IMR-90 (cell line): Measurements from ENCODE around the gene TRPM6. TPM values are rescaled to one million over a fixed set of nuclear protein-coding genes. Genes with fewer than 3 reads are reported as not detected.
"Not testable (repeated sequence)": the region's sequence is repeated elsewhere in the genome, so short reads cannot be mapped to it uniquely, and the experiment has no call there.

Experiments used
- ATAC-seq: fragments of 200-7000 bp; cut with Tn5 transposase; 2 replicates; pipeline ENCODE4 v1.9.1; 2020; ENCODE audit warnings: low read depth, mild to moderate bottlenecking, moderate library complexity
- BruUV-seq: library from RNA; stranded (reverse); fragments of 400-500 nt; replicated peaks from 2 replicates; lab custom pipeline; 2021; lab: Mats Ljungman, UMichigan
- CTCF ChIA-PET: fragments of 300-600 bp; formaldehyde crosslinking; extraction: SDS; loops from one replicate; lab custom pipeline; 2021; ENCODE audit warnings: antibody characterized with exemption; lab: Yijun Ruan, JAX
- POLR2A ChIA-PET: fragments of 300-600 bp; sonication (Branson Sonifier 250); formaldehyde crosslinking; loops from one replicate; lab custom pipeline; 2022; ENCODE audit warnings: antibody characterized with exemption; ENCODE audit not compliant: unreplicated experiment; lab: Charles Lee
- DNase-seq: peaks from one replicate; pipeline ENCODE4 v3.0.0; 2013
- H2AFZ ChIP-seq: replicated peaks from 2 replicates; pipeline ENCODE3; 2013; ENCODE audit warnings: low read length, mild to moderate bottlenecking; ENCODE audit not compliant: poor library complexity
- H2AK5ac ChIP-seq: 2 replicates; pipeline ENCODE4 v1.6.1; 2013; ENCODE audit warnings: low read depth, low read length, inconsistent platforms
- H2AK9ac ChIP-seq: replicated peaks from 2 replicates; pipeline ENCODE3; 2013; ENCODE audit warnings: mild to moderate bottlenecking, low read depth, low read length, moderate library complexity; ENCODE audit not compliant: poor library complexity
- H2BK120ac ChIP-seq: 2 replicates; pipeline ENCODE4 v1.6.1; 2013; ENCODE audit warnings: low read depth, low read length, inconsistent platforms
- H2BK15ac ChIP-seq: 3 replicates; pipeline ENCODE4 v1.6.1; 2013; ENCODE audit warnings: low read depth, low read length, inconsistent platforms
- H2BK20ac ChIP-seq: 2 replicates; pipeline ENCODE4 v1.6.1; 2013; ENCODE audit warnings: low read depth, mild to moderate bottlenecking, inconsistent platforms, low read length, moderate library complexity
- H2BK5ac ChIP-seq: 2 replicates; pipeline ENCODE4 v1.6.1; 2013; ENCODE audit warnings: mild to moderate bottlenecking, low read depth, low read length, inconsistent platforms; ENCODE audit not compliant: poor library complexity, severe bottlenecking
- H3K14ac ChIP-seq: replicated peaks from 2 replicates; pipeline ENCODE4 v1.6.1; 2013; ENCODE audit warnings: low read depth, low read length, inconsistent platforms
- H3K18ac ChIP-seq: 2 replicates; pipeline ENCODE4 v1.6.1; 2013; ENCODE audit warnings: low read depth, low read length, control low read depth
- H3K23ac ChIP-seq: 2 replicates; pipeline ENCODE4 v1.6.1; 2013; ENCODE audit warnings: low read depth, low read length, inconsistent platforms
- H3K27ac ChIP-seq: 2 replicates; pipeline ENCODE4 v1.5.1; 2013; ENCODE audit warnings: mild to moderate bottlenecking, control low read depth, low read length; ENCODE audit not compliant: insufficient read depth
- H3K27me3 ChIP-seq: 2 replicates; pipeline ENCODE4 v1.6.1; 2013; ENCODE audit warnings: low read length; ENCODE audit not compliant: control insufficient read depth, insufficient read depth
- H3K36me3 ChIP-seq: 2 replicates; pipeline ENCODE4 v1.6.1; 2013; ENCODE audit warnings: low read length, mixed read lengths; ENCODE audit not compliant: control insufficient read depth, insufficient read depth
- H3K4ac ChIP-seq: 2 replicates; pipeline ENCODE4 v1.6.1; 2013; ENCODE audit warnings: low read depth, low read length, inconsistent platforms
- H3K4me1 ChIP-seq: 2 replicates; pipeline ENCODE4 v1.6.1; 2013; ENCODE audit warnings: low read length, mixed read lengths; ENCODE audit not compliant: control insufficient read depth, insufficient read depth
- H3K4me2 ChIP-seq: 2 replicates; pipeline ENCODE4 v1.6.1; 2013; ENCODE audit warnings: low read depth, mild to moderate bottlenecking, control low read depth, low read length, moderate library complexity
- H3K4me3 ChIP-seq: 2 replicates; pipeline ENCODE4 v1.5.1; 2013; ENCODE audit warnings: low read depth, mild to moderate bottlenecking, control low read depth, low read length, moderate library complexity; ENCODE audit not compliant: insufficient read depth
- H3K56ac ChIP-seq: 2 replicates; pipeline ENCODE4 v1.6.1; 2013; ENCODE audit warnings: low read length, inconsistent platforms; ENCODE audit not compliant: insufficient read depth; ENCODE audit errors: extremely low read depth
- H3K79me1 ChIP-seq, 2 experiments: 2 replicates each; pipeline ENCODE4 v1.6.1; 2013; ENCODE audit warnings: low read length in 2 of 2, inconsistent platforms in 1 of 2, low read depth in 1 of 2
- H3K9ac ChIP-seq: 2 replicates; pipeline ENCODE4 v1.6.1; 2013; ENCODE audit warnings: low read depth, low read length, control low read depth
- H3K9me1 ChIP-seq: 2 replicates; pipeline ENCODE4 v1.6.1; 2013; ENCODE audit warnings: low read length, inconsistent platforms; ENCODE audit not compliant: insufficient read depth
- H3K9me3 ChIP-seq: 2 replicates; pipeline ENCODE4 v1.6.1; 2013; ENCODE audit warnings: low read length; ENCODE audit not compliant: control insufficient read depth, insufficient read depth
- H4K20me1 ChIP-seq: 2 replicates; pipeline ENCODE4 v1.6.1; 2013; ENCODE audit warnings: low read length, inconsistent platforms; ENCODE audit not compliant: insufficient read depth
- H4K5ac ChIP-seq: 2 replicates; pipeline ENCODE4 v1.6.1; 2013; ENCODE audit warnings: mild to moderate bottlenecking, low read depth, low read length, control low read depth
- H4K8ac ChIP-seq, 2 experiments: 2 replicates each; pipeline ENCODE4 v1.6.1; 2013; ENCODE audit warnings: low read depth in 2 of 2, low read length in 2 of 2, control low read depth in 1 of 2, inconsistent platforms in 1 of 2
- H4K91ac ChIP-seq: 2 replicates; pipeline ENCODE4 v1.6.1; 2013; ENCODE audit warnings: low read depth, low read length, inconsistent platforms; ENCODE audit not compliant: insufficient read depth
- POLR2A ChIP-seq: IDR thresholded peaks from 2 replicates; pipeline ENCODE4 v1.6.1; 2012; ENCODE audit warnings: mild to moderate bottlenecking, low read depth, low read length
- RCOR1 ChIP-seq: IDR thresholded peaks from 2 replicates; pipeline ENCODE4 v1.6.1; 2012; ENCODE audit warnings: mild to moderate bottlenecking, low read length, improper control_type of control experiment; ENCODE audit not compliant: insufficient replicate concordance
- WGBS, 2 experiments: methylation state at CpG; one replicate each; pipeline versions ENCODE4 v1.1.5 to v1.1.7; 2013; ENCODE audit warnings: missing lambda C conversion rate in 2 of 2; ENCODE audit not compliant: insufficient read length in 1 of 2; ENCODE audit errors: extremely low coverage in 2 of 2; 5-methylcytosine and 5-hydroxymethylcytosine counted together
- dilution Hi-C: fragments of 300-500 bp; cut with HindIII; formaldehyde crosslinking; loops from one replicate; pipeline ENCODE4 v1.14.3; 2018; ENCODE audit warnings: low sequenced_read_pairs; ENCODE audit not compliant: unreplicated experiment
- in situ Hi-C: fragments of 300-500 bp; cut with MboI; formaldehyde crosslinking; loops from 3 replicates; pipeline ENCODE4 v1.14.3; 2019; ENCODE audit warnings: low sequenced_read_pairs, inconsistent platforms, mixed read lengths
- intact Hi-C: fragments of 100-400 bp; cut with micrococcal nuclease; formaldehyde crosslinking; loops from 2 replicates; pipeline ENCODE4 v1.10.0; 2022
- polyA plus RNA-seq, 3 experiments: library from polyadenylated mRNA; depleted of rRNA; stranded (reverse); fragments of >200 nt; gene quantifications; 2 replicates each; pipeline ENCODE4 v1.2.3, GENCODE V29; 2012; ENCODE audit warnings: low replicate concordance in 1 of 3
- total RNA-seq: library from RNA; depleted of rRNA; stranded (reverse); fragments of >200 nt; gene quantifications from 2 replicates; pipeline ENCODE4 v1.2.3, GENCODE V29; 2012
- TF ChIP-seq, protein P1 (sequence below): fragments of 150-350 bp; IDR thresholded peaks from 2 replicates; pipeline ENCODE4 v1.6.1; 2016; ENCODE audit warnings: low read depth, mild to moderate bottlenecking, low read length, moderate library complexity, borderline replicate concordance

TRPM6 gene
- total and polyA plus RNA-seq, 2 of the 4 experiments (the other 2 are of a cell fraction), result under 0.01 to 0.02 TPM

DNA sequence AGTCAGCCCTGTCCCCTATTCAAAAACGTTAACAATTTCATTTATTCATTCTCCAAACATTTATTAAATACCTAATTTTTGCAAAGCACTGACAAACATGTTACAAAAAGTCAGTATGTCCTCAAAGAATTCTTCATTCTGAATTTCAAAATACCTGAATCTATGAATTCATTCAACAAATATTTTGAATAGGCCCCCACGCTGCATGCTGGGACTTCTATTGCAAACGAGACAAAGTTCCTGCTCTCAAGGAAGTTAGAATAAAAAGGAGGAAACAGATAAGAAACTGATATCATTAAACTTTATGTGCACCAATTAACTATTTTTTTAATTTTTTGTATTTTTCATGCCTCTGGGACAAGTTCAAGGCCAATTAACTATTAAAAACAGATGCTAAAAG lies 26.6 kb downstream of the TRPM6 start:
- ATAC-seq, result no peak
- POLR2A ChIA-PET, result no interaction called here
- H3K23ac ChIP-seq, result no peak overlapping the region
- no peak overlapping the region for H2AFZ ChIP-seq
- no peaks in the 10 kb centered on the region for H3K27me3 ChIP-seq
- BruUV-seq, result no TSS peak
- no peak overlapping the region for H3K4me2 ChIP-seq
- intact Hi-C loops (no loop called here), dilution Hi-C loops (no loop called here), in situ Hi-C loops (no loop called here)
- H2AK9ac ChIP-seq, result no peak overlapping the region
- WGBS, 2 experiments, result 20 to 100% methylated on average over 1 of the region's 3 CpGs
- no peaks in the 10 kb centered on the region for H3K9me1 ChIP-seq
- H2BK15ac ChIP-seq, result no peak overlapping the region
- no peaks in the 10 kb centered on the region for H3K4me1 ChIP-seq
- H3K9ac ChIP-seq, result no peak overlapping the region
- H3K36me3 ChIP-seq, result no peaks in the 10 kb centered on the region
- no peak overlapping the region for H2BK120ac ChIP-seq
- H3K4ac ChIP-seq, result no peak overlapping the region
- TF ChIP-seq, protein P1, sequence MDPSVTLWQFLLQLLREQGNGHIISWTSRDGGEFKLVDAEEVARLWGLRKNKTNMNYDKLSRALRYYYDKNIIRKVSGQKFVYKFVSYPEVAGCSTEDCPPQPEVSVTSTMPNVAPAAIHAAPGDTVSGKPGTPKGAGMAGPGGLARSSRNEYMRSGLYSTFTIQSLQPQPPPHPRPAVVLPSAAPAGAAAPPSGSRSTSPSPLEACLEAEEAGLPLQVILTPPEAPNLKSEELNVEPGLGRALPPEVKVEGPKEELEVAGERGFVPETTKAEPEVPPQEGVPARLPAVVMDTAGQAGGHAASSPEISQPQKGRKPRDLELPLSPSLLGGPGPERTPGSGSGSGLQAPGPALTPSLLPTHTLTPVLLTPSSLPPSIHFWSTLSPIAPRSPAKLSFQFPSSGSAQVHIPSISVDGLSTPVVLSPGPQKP, result no peak
- TF ChIP-seq RCOR1, result no peak
- TF ChIP-seq POLR2A, result no peak
- no peaks in the 10 kb centered on the region for H3K9me3 ChIP-seq
- H3K56ac ChIP-seq, result no peak overlapping the region
- no peak overlapping the region for H4K8ac ChIP-seq
- no peak overlapping the region for H3K27ac ChIP-seq
- CTCF ChIA-PET, result no interaction called here
- no peak overlapping the region for H2BK20ac ChIP-seq
- no peak overlapping the region for H3K18ac ChIP-seq
- no peak for DNase-seq
- H4K5ac ChIP-seq, result no peak overlapping the region
- H4K20me1 ChIP-seq, result no peaks in the 10 kb centered on the region
- H4K91ac ChIP-seq, result no peak overlapping the region
- no peak overlapping the region for H2AK5ac ChIP-seq
- no peak overlapping the region for H3K4me3 ChIP-seq
- H2BK5ac ChIP-seq, result no peak overlapping the region
- H3K79me1 ChIP-seq, result no peaks in the 10 kb centered on the region
- no peak overlapping the region for H3K14ac ChIP-seq

DNA sequence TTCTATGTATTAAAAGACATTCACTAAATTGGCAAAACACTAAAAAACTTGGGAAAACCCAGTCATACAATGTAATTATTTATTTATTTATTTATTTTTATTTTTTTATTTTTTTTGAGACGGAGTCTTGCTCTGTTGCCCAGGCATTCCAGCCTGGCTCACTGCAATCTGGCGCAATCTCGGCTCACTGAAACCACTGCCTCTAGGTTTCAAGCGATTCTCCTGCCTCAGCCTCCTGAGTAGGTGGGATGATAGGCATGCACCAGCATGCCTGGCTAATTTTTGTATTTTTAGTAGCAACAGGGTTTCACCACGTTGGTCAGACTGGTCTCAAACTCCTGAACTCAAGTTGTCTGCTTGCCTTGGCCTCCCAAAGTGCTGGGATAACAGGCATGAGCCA lies 27.5 kb downstream of the TRPM6 start:
- dilution Hi-C loops, DNase-seq, H2BK5ac ChIP-seq, ATAC-seq, H2AK9ac ChIP-seq, H3K4me2 ChIP-seq, H3K79me1 ChIP-seq, H2AFZ ChIP-seq, H2BK20ac ChIP-seq, H3K9me3 ChIP-seq, H3K9me1 ChIP-seq, H3K27ac ChIP-seq, H3K4me1 ChIP-seq, H4K91ac ChIP-seq, H4K8ac ChIP-seq, CTCF ChIA-PET, H3K14ac ChIP-seq, H2BK120ac ChIP-seq, in situ Hi-C loops, H3K23ac ChIP-seq, intact Hi-C loops, POLR2A ChIA-PET, H3K36me3 ChIP-seq, H3K4me3 ChIP-seq, H3K56ac ChIP-seq, H3K18ac ChIP-seq, H4K20me1 ChIP-seq, H2AK5ac ChIP-seq, H3K9ac ChIP-seq, H2BK15ac ChIP-seq, H4K5ac ChIP-seq, H3K27me3 ChIP-seq, BruUV-seq, H3K4ac ChIP-seq: not testable (repeated sequence)
- no CpG with 5 or more reads among the region's 5 CpGs for WGBS, 2 experiments
